GM18909 (cell line): ENCODE results near the gene MDC1.
A peak's percentile ranks its signal among the peaks of the same experiment; 100 is the strongest.
"Not testable (repeated sequence)": the region's sequence is repeated elsewhere in the genome, so short reads cannot be mapped to it uniquely, and the experiment has no call there.

Source experiments
- ATAC-seq: cut with Tn5 transposase; IDR thresholded peaks from one replicate; pipeline ENCODE4 v1.9.1; 2021; ENCODE audit warnings: mild to moderate bottlenecking; ENCODE audit not compliant: unreplicated experiment, poor library complexity

MDC1 gene

GRCh38 chr6:30684386-30685156, 32.5 kb downstream of the MDC1 start:
- no peak for ATAC-seq

GRCh38 chr6:30683980-30684338, 33.1 kb downstream of the MDC1 start:
- ATAC-seq, result no peak

GRCh38 chr6:30683183-30683979, 33.7 kb downstream of the MDC1 start:
- no peak for ATAC-seq

GRCh38 chr6:30682143-30683117, 34.7 kb downstream of the MDC1 start:
- ATAC-seq, result peak; percentile 44

GRCh38 chr6:30681766-30682142, 35.3 kb downstream of the MDC1 start:
- ATAC-seq, result no peak

GRCh38 chr6:30679765-30680535, 37.1 kb downstream of the MDC1 start:
- no peak for ATAC-seq

- no peak for ATAC-seq
Measured at GRCh38 chr6:30678964-30679726, 37.9 kb downstream of the MDC1 start.

- ATAC-seq, result no peak
Measured at GRCh38 chr6:30676660-30677285, 40.3 kb downstream of the MDC1 start.

- peak; percentile 75 for ATAC-seq
Measured at GRCh38 chr6:30672445-30673253, 44.4 kb downstream of the MDC1 start, which contains the start of gene DHX16. TSS of gene DHX16 (minus strand) at chr6:30673006. CDS start at chr6:30672841, 165 bp downstream.

- no peak for ATAC-seq
Measured at GRCh38 chr6:30670760-30671527, 46.1 kb downstream of the MDC1 start.

GRCh38 chr6:30666300-30666699, 50.8 kb downstream of the MDC1 start:
- not testable (repeated sequence) for ATAC-seq

- ATAC-seq, result no peak
Measured at GRCh38 chr6:30664994-30665767, 51.9 kb downstream of the MDC1 start.

GRCh38 chr6:30657922-30658321, 59.2 kb downstream of the MDC1 start:
- not testable (repeated sequence) for ATAC-seq

- ATAC-seq, result no peak
Measured at GRCh38 chr6:30657454-30657853, 59.6 kb downstream of the MDC1 start.

GRCh38 chr6:30656513-30656912, 60.6 kb downstream of the MDC1 start:
- no peak for ATAC-seq

GRCh38 chr6:30655743-30656094, 61.4 kb downstream of the MDC1 start:
- ATAC-seq, result no peak
